Measurements from ENCODE around the gene RAE1.

Gene RAE1

DNA sequence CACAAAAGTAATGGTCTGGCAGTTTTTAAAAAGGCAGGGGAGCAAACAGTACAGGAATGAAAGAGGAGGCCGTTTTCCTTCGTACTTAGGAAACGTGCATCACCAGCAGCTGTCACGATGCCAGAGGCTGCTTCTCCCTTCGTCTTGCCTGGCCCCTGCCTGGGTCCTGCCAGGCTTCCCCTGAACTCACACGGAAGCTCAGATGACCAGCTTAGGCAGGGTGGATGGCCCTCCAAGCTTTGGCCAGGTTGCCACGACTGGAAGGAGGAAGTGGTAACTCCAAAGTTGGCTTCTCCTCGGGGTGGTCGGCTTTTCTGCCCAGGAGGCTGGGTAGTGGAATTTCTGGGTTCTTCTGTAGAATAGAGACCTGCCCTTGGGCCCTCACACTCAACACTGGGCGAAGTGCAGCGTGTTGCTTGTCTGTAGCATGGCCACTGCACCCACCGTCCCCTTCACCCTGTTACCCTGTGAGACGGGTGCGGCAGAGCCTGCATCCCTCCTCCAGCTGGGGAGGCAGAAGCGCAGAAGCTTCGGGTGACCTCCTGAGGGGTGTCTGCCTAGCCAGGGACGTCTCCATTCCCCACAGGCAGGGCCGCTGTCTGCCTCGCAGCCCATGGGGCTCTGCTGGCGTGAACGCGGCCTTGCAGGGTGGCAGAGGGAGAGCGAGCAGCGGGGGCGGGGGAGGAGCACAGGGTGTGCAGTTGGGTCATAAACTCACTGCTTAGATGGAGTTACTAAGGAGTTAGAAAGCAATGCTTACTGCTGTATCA, 21.7 kb downstream of the RAE1 start:
- no peak for DNase-seq

DNA sequence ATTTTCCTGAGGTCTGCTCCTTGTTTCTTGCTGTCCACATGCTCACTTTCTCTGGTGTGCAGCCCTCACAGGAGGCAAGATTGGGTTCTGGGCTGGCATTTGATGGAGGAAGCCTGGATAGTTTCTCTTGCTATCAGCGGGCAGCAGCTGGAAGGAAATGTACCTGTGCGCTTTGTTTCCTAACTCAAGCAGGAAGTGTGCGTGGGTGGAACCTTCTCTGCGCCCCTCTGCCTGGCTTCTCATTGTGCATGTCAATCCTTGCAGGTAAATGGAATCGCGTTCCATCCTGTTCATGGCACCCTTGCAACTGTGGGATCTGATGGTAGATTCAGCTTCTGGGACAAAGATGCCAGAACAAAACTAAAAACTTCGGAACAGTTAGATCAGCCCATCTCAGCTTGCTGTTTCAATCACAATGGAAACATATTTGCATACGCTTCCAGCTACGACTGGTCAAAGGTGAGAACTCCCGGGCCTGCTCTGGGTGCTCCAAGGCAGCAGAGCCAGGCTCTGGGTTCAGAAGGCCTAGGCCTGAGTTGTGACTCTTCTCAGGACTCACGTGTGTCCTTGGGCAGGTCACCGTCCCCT, 23.4 kb downstream of the RAE1 start:
- DNase-seq: no peak

DNA sequence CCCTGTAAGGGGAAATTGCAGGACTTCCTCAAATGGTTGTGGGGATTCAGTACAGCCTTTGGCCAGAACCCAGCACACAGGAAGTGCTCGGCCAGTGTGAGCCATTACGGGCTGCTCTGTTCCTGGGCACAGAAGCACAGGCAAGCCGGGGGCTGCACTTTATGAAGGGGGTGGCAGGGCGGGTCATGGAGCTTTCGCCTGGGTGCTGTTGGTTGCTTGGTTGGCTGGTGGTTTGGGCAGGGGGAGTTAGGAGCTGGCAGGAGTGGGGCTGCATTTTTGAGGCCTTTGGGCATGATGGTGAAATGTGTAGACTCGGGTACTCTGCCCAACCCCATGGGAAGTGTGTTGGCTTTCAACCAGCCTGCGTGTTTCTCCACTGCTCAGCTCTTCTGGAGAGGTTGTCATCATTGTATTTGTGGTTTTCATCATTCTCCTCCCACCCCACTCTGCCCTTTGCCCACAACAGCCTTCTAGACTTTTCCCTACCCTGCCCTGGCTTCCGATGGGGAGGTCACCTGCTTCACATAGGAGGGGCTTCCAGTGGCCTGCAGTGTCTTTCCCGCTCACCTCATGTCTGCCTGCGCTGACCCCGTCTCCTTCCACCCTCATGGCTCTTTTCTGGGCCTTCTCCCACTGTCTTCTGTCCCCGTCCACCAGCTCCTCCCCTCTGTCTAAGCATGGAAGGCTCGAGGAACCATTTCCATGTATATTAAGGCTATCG, 24.0 kb downstream of the RAE1 start:
- peak in 1 of 2 donors; percentile 56 for DNase-seq

DNA sequence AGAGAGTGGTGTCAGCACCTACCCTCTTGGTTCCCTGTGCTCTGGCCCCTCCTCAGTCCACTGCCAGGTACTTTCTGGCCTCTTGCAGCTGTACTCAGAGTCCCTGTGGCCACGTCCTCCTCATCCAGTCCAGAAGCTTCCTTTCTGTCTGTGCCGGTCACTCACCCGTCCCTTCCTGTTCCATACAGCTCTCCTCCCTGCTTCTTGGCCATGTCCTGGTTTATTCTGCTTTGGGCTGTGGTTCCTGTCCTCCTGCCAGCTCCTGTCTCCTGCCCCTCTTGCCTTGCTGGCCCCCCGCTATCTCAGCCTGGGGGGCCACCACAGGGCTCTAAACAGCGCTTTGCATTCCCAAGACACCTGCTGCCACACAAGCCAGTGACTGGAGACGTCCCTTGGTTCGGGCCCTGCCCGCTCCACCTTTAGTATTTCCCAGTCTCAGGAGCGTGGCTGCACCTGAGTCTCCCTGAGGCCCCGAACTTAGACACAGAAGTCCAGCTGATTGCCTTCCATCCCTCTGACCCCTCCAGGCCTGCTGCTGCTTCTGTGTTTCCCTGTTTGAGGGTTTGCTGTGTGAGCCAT, 24.7 kb downstream of the RAE1 start:
- no peak for DNase-seq

DNA sequence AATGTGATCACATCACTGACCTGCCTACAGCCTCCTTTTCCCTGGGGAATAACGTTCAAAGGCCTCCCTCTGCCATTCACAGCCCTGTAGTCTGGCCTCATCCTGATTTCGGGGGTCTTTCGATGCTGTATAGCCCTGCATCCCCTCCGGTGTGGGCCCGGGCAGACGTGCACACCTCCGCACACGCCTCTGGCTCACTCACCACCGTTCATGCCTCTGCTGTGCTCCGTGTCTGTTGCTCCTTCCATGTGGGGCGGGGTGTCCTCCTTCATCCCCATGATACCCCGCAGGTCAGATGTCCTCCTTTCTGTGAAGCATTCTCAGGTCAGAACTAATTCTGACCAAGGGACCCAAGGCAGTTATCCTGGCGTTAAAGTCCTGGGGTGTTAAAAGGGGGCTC, 26.3 kb downstream of the RAE1 start:
- DNase-seq: no peak

DNA sequence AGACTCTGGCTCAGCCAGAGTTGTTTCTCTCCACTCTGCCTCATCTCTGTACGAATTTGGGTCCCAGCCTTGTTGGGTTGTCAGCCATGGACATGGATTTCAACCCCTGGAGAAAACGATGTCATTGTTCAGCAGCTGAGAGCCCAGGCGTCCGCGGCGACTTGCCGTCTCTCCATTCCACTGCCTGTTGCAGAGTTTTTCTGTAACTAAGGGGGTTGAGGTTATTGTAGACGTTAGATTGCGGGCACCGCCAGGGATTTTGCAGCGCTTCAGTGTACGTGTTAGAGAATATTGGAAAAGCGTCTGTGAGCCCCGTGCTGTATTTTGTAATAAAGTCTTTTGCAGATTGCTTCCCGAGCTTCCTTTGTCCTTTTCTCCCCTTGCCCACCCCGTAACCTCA, 27.1 kb downstream of the RAE1 start:
- no peak for DNase-seq

DNA sequence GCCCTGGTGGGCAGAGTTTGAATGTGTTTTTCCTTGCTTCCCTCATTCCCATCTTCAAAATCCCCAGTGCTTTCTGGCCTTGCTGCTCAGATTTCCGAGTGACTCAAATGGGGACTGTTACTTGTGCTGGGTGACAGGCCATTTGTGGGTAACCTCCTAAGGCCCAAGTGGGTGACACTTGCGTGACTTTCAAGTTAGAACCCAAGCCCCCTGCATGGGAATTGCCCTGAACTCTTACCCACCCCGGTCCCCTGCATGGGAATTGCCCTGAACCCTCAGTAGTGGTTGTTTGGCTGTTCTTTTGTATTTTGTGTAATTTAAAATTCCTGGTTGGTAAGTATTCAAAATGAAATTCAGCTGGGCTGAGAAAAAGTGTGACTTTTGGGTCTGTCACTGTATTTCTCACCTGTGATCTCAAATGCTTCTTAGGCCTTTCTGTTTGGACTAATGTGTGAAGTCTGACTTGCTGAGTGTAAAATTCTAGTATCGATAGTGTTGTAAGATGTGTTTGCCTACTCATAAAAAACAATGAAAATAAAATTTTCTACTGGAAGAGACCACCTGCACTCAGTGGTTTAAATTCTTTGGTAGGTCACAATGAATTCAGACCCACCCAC, 27.7 kb downstream of the RAE1 start:
- DNase-seq: no peak

DNA sequence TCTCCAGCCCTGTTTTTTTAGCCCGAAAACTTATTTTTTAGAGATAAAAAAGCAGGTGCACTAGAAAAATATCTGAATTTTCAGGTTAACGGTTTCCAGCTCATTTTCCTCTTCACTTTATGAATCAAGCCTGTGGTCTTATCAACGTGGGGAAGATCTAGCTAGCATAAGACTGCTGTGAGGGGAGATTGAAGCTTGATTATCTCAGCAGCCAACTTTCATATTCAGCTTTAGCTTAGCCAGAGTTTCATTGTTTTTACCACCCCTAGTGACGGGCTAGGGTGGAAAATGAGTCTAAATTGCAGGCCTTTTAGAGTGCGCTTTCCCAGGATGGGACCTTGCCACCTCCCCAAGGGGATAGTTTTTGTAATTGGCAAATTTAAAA, 28.2 kb downstream of the RAE1 start:
- DNase-seq: no peak

DNA sequence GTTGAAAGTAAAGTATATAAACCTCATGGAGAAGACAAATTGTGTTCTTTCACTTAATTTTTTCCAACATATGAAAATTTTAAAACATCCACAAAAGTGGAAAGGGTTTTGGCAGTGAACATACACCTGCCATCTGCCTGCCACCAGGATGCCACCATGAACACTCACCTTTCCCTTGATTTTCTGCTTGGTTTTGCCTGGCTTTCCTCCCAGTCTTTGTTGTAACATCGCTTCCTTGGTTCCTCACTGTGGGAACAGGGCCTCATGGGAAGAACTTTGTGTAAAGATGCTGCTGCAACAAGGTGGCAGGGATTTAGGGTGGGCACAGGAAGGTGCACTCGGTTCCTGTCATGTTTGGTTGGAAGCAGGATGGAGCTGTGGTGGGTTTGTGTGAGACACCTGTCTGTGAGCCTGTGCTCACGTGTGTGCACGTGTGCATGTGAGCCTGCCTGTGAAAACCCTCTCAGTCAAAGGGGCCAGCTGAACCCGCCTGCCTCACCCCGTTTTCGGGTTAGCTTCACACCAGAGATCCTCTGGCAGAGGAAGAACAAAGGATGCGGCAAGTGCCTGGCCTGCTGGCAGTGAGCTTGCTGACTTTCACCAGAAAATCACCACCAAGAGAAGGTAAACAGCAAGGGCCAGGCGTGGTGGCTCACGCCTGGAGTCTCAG, 29.2 kb downstream of the RAE1 start:
- no peak for DNase-seq

DNA sequence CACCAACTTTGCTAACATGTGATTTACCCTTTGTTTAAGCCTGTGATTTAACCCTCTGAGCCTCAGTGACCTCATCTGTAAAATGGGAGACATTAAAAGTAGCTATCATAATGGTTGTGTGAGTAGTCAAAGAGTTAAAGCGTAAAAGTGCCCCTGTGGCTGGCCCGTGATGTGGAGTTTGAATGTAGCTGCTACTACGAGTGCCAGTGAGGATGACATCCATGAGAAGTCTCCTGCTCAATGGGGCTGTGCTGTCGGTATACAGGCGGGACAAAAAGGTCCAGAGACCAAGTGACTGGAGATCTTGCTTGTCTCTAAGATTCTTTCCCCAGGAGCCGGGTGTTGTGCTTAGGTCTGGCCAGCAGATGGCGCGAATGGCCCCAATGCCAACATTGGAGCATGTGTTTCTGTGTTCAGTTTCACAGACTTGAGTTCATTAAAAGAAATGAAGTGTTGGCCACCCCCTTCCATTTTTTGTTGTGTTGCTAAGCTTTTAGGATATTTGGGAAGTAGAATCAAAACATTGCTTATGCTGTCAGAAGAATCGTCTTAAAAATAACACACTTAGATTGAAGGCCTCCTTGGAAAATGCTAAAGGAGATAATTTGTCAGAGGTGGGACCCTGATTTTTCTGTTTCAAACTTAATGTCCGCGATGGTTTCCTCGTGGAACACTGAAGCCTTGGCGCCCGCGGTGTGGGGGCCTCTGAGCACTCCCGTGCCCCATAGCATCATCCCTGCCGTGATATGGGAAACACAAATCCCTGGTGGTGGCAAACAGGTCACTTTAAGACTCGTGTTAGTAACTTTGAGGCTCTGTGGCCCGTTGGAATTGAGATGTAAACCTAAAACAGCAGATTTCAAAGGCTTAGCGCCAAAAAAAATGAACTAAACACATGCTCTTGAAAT, 30.8 kb downstream of the RAE1 start:
- DNase-seq: peak; percentile 81 to 87

DNA sequence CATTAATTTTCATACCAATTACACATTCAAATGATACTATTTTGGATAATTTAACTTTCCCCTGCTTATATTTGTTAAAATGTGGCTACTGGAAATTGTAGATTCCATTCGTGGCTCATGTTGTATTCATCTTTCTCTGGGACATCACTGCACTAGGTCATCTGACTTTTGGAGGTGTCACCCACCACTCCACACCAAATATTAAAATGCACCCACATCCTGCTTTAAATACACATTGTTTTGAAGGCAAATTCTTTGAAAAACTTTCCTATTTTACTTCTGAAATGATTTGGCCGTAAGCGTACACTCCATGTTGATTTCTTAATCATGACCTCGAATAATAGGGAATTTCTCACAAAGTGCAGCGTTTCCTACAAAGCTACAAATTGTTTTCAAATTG, 31.5 kb downstream of the RAE1 start:
- DNase-seq: no peak

DNA sequence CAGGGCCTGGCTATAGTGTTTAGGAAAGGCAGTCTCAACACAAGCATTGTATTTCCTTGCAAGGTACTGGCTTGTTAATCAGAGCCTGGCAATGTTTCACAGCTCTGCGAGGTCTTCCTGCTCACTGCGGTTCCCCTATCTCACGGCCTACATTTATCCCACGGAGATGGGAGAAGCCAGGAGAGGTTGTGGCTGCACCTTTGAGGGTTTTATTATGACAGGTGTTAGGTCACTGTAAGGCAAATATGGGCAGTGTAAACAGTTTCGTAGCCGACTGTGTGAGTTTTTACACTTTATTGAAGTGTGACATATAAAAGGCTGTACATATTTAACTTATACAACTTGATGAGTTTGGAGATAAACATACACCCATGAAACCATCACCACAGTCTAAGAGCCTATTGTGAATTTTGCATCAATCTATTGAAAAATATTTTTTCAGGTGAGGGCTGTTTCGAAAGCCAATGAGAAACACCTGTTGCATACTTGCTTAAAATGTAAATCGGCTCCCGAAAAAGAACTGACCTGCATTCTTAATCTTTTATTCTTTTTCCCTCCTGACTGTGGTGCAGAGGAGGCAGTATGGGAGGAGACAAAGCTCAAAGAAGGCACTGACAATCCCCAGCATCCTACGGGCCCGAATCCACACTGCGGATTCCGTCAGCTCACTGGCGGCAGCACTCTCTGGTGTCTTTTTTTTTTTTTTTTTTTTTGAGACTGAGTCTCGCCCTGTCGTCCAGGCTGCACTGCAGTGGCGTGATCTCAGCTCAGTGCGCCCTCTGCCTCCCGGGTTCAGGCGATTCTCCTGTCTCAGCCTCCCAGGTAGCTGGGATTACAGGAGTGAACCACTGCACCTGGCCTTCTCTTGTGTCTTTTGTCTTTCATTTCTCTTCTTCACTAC, 32.6 kb downstream of the RAE1 start:
- DNase-seq: no peak

DNA sequence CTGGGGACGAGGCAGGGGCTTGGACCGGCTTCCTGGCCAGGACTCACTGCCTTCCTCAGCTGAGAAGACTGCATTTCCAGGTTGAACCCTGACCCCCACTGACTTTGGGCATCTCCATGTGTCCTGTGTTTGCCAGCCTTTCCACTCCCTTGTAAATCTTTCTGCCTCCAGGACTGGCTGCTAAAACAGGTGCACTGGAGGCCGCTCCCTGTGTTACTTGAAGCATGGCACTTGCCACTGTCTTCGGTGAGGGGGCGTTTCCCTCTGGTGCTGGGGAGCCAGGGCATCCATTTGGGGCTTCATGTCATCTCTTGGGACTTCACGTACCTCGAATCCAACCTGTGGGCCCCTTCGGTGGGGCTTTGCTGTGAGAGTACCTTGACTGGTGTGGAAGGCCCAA, 33.4 kb downstream of the RAE1 start:
- DNase-seq: no peak

DNA sequence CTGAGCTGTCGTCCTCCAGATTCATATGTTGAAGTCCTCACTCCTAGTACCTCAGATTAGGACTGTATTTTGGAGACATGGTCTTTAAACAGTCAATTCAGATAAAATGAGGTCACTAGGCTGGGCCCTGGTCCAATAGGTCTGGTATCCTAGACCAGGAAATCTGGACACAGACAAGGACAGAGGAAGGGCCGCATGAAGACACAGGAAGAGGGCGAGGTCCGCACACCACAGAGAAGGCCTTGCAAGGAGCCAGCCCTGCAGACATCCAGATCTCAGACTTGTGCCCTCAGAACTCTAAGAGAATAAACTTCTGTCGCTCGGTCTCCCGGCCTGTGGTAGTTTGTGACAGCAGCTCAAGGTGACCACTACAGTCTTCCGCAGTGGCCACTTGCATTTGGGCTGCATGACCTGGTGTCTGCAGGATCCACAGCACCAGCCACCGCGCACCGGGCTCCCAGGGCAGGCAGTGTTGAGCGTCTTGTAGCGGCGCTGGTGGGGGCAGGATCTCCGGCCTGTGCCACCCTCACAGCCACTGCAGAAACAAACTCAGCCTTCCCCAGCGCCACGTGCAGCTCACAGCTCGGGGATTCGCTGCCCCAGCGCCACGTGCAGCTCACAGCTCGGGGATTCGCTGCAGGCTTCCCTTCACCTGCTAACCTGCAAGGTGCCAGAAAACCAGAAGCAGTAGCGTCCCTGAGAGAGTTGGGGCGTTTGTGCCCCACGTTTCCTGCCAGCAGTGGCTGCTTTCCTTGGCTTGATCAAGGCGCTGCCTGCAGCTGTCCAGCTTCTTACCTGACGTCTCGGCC, 34.1 kb downstream of the RAE1 start:
- DNase-seq: no peak

DNA sequence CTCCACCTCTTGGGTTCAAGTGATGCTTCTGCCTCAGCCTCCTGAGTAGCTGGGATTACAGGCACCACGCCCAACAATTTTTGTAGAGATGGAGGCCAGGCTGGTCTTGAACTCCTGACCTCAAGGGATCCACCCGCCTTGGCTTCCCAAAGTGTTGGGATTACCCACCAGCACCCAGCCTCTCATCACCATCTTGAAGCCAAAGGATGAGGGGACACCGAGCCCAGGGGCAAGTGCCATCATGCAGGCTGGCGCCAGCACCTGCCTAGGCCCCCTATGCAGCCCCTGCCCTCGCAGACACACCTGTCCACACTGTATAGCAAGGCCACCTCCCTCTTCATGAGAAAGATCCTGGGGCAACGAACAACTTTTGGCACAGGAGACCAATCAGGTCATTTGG, 34.9 kb downstream of the RAE1 start:
- no peak for DNase-seq

DNA sequence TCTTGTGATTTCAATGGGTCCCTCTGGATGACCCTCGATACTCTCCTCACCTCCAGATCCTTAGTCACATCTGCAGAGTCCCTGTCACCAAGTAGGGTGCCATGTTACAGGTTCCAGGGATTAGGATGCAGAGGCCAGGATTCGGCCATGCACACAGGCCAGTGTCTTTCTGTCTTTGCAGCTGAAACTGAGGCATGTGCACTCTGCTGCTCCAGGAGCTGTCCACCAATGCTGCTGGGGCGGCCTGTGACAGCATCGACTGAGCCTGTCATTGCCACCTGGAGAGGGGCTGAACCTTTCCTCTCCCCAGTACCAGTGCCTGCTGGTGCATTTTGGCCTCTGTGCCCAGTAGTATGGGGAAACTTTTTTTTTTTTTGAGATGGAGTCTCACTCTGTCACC, 35.7 kb downstream of the RAE1 start:
- DNase-seq: no peak

DNA sequence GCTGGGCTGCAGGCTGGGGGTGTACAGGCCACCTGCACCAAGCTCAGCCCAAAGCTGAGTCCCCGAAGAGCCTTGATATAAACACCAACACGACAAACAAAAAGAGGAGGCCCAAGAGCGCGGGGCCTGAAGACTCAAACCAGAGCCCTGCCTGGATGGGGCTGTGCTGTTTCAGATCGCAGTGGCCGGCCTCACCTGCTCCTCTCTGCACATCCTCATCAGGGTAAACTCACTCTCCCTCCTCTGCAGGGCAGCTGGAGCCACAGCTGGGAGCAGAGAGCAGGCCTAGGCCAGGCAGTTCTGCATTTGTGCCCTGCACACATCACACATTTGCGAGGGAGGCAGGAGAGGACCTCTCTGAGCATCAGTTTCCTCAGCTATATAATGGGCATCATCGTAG, 36.4 kb downstream of the RAE1 start:
- DNase-seq: no peak

DNA sequence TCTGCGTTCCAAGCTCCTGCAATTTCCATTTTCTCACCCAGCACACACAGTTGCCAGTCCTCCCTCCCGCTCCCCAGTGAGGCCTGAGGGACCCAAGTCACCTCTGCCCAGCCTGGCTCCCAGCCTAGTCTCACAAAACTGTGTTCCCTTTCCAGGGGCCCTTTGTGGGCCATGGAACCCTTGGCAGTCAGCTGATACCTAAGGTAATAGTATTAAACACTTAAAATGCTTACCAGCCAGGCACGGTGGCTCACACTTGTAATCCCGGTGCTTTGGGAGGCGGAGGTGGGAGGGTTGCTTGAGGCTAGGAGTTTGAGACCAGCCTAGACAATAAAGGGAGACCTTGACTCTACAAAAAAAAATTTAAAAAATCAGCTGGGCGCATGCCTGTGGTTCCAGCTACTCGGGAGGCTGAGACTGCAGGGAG, 36.9 kb downstream of the RAE1 start:
- no peak for DNase-seq

DNA sequence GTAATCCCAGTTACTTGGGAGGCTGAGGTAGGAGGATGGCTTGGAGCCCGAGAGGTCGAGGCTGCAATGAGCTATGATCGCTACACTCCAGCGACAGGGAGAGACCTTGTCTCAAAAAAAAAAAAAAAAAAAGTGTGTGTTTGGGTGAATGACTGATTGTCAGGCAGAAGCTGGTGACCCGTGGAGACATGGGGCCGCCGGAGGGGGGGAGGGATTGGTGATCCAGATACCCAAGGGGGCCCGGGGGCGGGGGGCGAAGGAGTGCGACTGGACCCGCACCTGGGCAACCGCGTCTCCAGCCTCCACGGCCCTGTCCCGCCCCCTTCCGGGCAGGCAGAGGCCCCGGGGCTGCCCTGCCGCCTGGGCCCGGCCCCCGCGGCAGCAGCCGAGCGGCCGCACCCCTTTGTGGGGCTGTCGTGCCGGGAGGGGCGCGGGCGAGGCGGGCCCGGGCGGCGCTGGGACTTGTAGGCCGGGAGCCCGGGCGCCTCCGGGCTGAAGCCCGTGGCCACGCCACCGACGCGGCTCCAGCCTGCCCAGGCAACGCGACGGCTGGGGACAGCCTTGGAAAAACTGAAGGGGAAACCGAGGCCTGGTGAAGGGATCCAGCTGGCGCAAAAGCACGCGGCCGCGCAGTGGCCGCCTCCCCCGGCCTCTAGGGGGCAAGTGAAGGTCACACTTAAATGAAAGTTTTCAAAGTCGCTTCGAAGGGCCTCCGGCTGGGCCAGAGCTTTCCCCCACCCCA, 38.1 kb downstream of the RAE1 start:
- peak; percentile 58 to 68 for DNase-seq

Measured in CD4-positive, alpha-beta T cell treated with Interferon alpha-2 for 1 hour (primary cell).